ENCODE measurements around the gene TRUB2. TPM values are rescaled to one million over a fixed set of nuclear protein-coding genes. Genes with fewer than 3 reads are reported as not detected.

The TRUB2 gene
- total and polyA plus RNA-seq, 2 donors (not counting 3 experiments of a cell fraction or from before 2014, with no cell fraction given): 21.1 to 39.3 TPM

GRCh38 chr9:128294142-128294541 lies 28.1 kb downstream of the TRUB2 start:
- dilution Hi-C loops (cut with MboI; ENCODE audit: extremely low pct_ligation_motif_present, low sequenced_read_pairs) (no loop called here), intact Hi-C loops (cut with micrococcal nuclease) (loop anchor here (10.0 kb wide), 1 partner anchor 261 kb away; the partner anchor contains the start of gene SPTAN1)
- Histone ChIP-seq H3K4me1 (ENCODE audit: control insufficient read depth, extremely low read depth, insufficient read depth, low read length) (peaks cover 6% of the 10 kb centered on the region), H3K4me3 (replicated peaks in 1 of 3; ENCODE audit: insufficient read depth in 1 of 3, low read depth in 1 of 3, low read length in 3 of 3) (no peak overlapping the region), H4K20me1 (replicated peaks; ENCODE audit: control insufficient read depth, extremely low read depth, insufficient read depth, low read length) (no peaks in the 10 kb centered on the region), H3K36me3 (ENCODE audit: control insufficient read depth in 2 of 2, extremely low read depth in 1 of 2, insufficient read depth in 2 of 2, low read length in 2 of 2) (no peaks in the 10 kb centered on the region), H3K4me2 (ENCODE audit: insufficient read depth, low read length) (no peak overlapping the region), H2AFZ (ENCODE audit: low read depth, low read length) (no peak overlapping the region), H3K9me3 (replicated peaks; ENCODE audit: control insufficient read depth, insufficient read depth, low read length) (no peaks in the 10 kb centered on the region), H3K9ac (replicated peaks; ENCODE audit: extremely low read depth, insufficient read depth, low read length) (no peak overlapping the region), H3K27ac (ENCODE audit: insufficient read depth, low read depth, low read length) (no peak overlapping the region), H3K9me1 (replicated peaks; ENCODE audit: control insufficient read depth, extremely low read depth, insufficient read depth, low read length) (no peaks in the 10 kb centered on the region), H3K79me2 (ENCODE audit: control insufficient read depth, insufficient read depth, low read length) (no peaks in the 10 kb centered on the region), H3K27me3 (ENCODE audit: control insufficient read depth in 2 of 2, insufficient read depth in 2 of 2, low read length in 2 of 2) (no peaks in the 10 kb centered on the region)
- no peak for FAIRE-seq
- no TSS peak for BruUV-seq (replicated peaks)
- TF ChIP-seq POLR2AphosphoS5 (IDR thresholded peaks at IDR 0.05; ENCODE audit: insufficient read depth, low read depth, low read length): no peak
- TF ChIP-seq JUN (IDR thresholded peaks at IDR 0.05; ENCODE audit: borderline replicate concordance, insufficient read depth, insufficient read length, low read depth): no peak
- TF ChIP-seq GATA2 (IDR thresholded peaks at IDR 0.05; ENCODE audit: insufficient read depth, insufficient read length, low read depth, low read length): no peak
- ChIA-PET CTCF (interaction anchor here (1.1 to 4.4 kb wide), 8 partner anchors 13 to 87 kb away, joined by 3 to 48 read pairs (median 8); no protein-coding TSS in a partner anchor), POLR2A (no interaction called here)
- no peak for DNase-seq (ENCODE audit: low read depth, low spot score)

- Histone ChIP-seq H3K4me1 (ENCODE audit: control insufficient read depth, extremely low read depth, insufficient read depth, low read length) (peaks cover 6% of the 10 kb centered on the region), H2AFZ (ENCODE audit: low read depth, low read length) (no peak overlapping the region), H3K27ac (ENCODE audit: insufficient read depth, low read depth, low read length) (no peak overlapping the region), H3K36me3 (ENCODE audit: control insufficient read depth in 2 of 2, extremely low read depth in 1 of 2, insufficient read depth in 2 of 2, low read length in 2 of 2) (peaks cover 0 to 6% of the 10 kb centered on the region in 2 experiments), H3K4me3 (replicated peaks in 1 of 3; ENCODE audit: insufficient read depth in 1 of 3, low read depth in 1 of 3, low read length in 3 of 3) (no peak overlapping the region), H3K4me2 (ENCODE audit: insufficient read depth, low read length) (no peak overlapping the region), H3K9ac (replicated peaks; ENCODE audit: extremely low read depth, insufficient read depth, low read length) (no peak overlapping the region), H3K79me2 (ENCODE audit: control insufficient read depth, insufficient read depth, low read length) (no peaks in the 10 kb centered on the region), H3K9me3 (replicated peaks; ENCODE audit: control insufficient read depth, insufficient read depth, low read length) (no peaks in the 10 kb centered on the region), H3K9me1 (replicated peaks; ENCODE audit: control insufficient read depth, extremely low read depth, insufficient read depth, low read length) (no peaks in the 10 kb centered on the region), H3K27me3 (ENCODE audit: control insufficient read depth in 2 of 2, insufficient read depth in 2 of 2, low read length in 2 of 2) (no peaks in the 10 kb centered on the region), H4K20me1 (replicated peaks; ENCODE audit: control insufficient read depth, extremely low read depth, insufficient read depth, low read length) (no peaks in the 10 kb centered on the region)
- CTCF ChIA-PET: interaction anchor here (1.0 to 2.5 kb wide), 5 partner anchors 12 to 48 kb away, joined by 3 to 16 read pairs (median 5); no protein-coding TSS in a partner anchor
- DNase-seq (ENCODE audit: low read depth, low spot score): no peak
- POLR2A ChIA-PET: no interaction called here
- no peak for FAIRE-seq
- dilution Hi-C loops (cut with MboI; ENCODE audit: extremely low pct_ligation_motif_present, low sequenced_read_pairs): no loop called here
- intact Hi-C loops (cut with micrococcal nuclease): loop anchor here (10.0 kb wide), 1 partner anchor 262 kb away; the partner anchor contains the start of gene SPTAN1
- no peak for TF ChIP-seq POLR2AphosphoS5 (IDR thresholded peaks at IDR 0.05; ENCODE audit: insufficient read depth, low read depth, low read length)
- no peak for TF ChIP-seq EZH2 (IDR thresholded peaks at IDR 0.05; ENCODE audit: borderline replicate concordance, low read depth, low read length, severe bottlenecking)
- no peak for TF ChIP-seq FOS (IDR thresholded peaks at IDR 0.05; ENCODE audit: borderline replicate concordance, insufficient read depth, low read length)
- no peak for TF ChIP-seq MAX (IDR thresholded peaks at IDR 0.05; ENCODE audit: insufficient read depth, insufficient read length)
- no peak for TF ChIP-seq CTCF (IDR thresholded peaks at IDR 0.05; ENCODE audit: extremely low read depth in 1 of 2, insufficient read depth in 1 of 2, low read depth in 1 of 2, low read length in 2 of 2)
- TF ChIP-seq JUN (IDR thresholded peaks at IDR 0.05; ENCODE audit: borderline replicate concordance, insufficient read depth, insufficient read length, low read depth): no peak
- no peak for TF ChIP-seq POLR2A (IDR thresholded peaks at IDR 0.05; ENCODE audit: low read depth, low read length)
- TF ChIP-seq MYC (IDR thresholded peaks at IDR 0.05; ENCODE audit: low read depth, low read length): no peak
- no peak for TF ChIP-seq GATA2 (IDR thresholded peaks at IDR 0.05; ENCODE audit: insufficient read depth, insufficient read length, low read depth, low read length)
- BruUV-seq (replicated peaks): no TSS peak
Observed at GRCh38 chr9:128293091-128293490, 29.2 kb downstream of the TRUB2 start.

All from endothelial cell of umbilical vein (primary cell).